Glutamatergic neuron (in vitro differentiated cells): Measurements from ENCODE around the gene CACNA1C. TPM values are rescaled to one million over a fixed set of nuclear protein-coding genes. Genes with fewer than 3 reads are reported as not detected.

ENCODE experiments used
- DNase-seq: peaks from one replicate; pipeline ENCODE4 v3.0.0; 2022
- H3K27ac Mint-ChIP-seq: one replicate; pipeline ENCODE4 v1.8.0; 2020; ENCODE audit warnings: mild to moderate bottlenecking, mixed read lengths, inconsistent platforms; ENCODE audit not compliant: unreplicated experiment
- H3K27me3 Mint-ChIP-seq: one replicate; pipeline ENCODE4 v1.8.0; 2020; ENCODE audit warnings: mild to moderate bottlenecking, moderate library complexity, mixed read lengths, inconsistent platforms; ENCODE audit not compliant: unreplicated experiment
- H3K36me3 Mint-ChIP-seq: one replicate; pipeline ENCODE4 v1.8.0; 2020; ENCODE audit warnings: mild to moderate bottlenecking, mixed read lengths, inconsistent platforms; ENCODE audit not compliant: unreplicated experiment
- H3K4me1 Mint-ChIP-seq: one replicate; pipeline ENCODE4 v1.8.0; 2020; ENCODE audit warnings: mild to moderate bottlenecking, low read depth, mixed read lengths, inconsistent platforms; ENCODE audit not compliant: unreplicated experiment
- H3K4me3 Mint-ChIP-seq: one replicate; pipeline ENCODE4 v1.8.0; 2020; ENCODE audit warnings: mild to moderate bottlenecking, mixed read lengths, inconsistent platforms; ENCODE audit not compliant: unreplicated experiment
- H3K9me3 Mint-ChIP-seq: one replicate; pipeline ENCODE4 v1.8.0; 2020; ENCODE audit warnings: mild to moderate bottlenecking, moderate library complexity, mixed read lengths, inconsistent platforms; ENCODE audit not compliant: unreplicated experiment
- CTCF ChIP-seq: fragments of 200-600 bp; sonication (generic); IDR thresholded peaks from one replicate; pipeline ENCODE4 v1.5.0; 2021; ENCODE audit not compliant: partially characterized antibody, unreplicated experiment
- total RNA-seq: library from RNA; stranded (reverse); fragmentation: NEBNext Ultra II Directional; extraction: Animal tissue kit (Norgen Biotek cat#: 25700); gene quantifications from one replicate; pipeline ENCODE4 v1.2.1, GENCODE V29; 2021; ENCODE audit not compliant: unreplicated experiment

Gene CACNA1C
- total RNA-seq, 1 donor from 2014 or later: 11.0 TPM

- no peak for DNase-seq
- TF ChIP-seq CTCF: no peak
- peaks cover 34% of the 10 kb centered on the region for H3K4me1 Mint-ChIP-seq
- no peak overlapping the region for H3K27ac Mint-ChIP-seq
- H3K27me3 Mint-ChIP-seq: peaks cover 8% of the 10 kb centered on the region
- peaks cover 9% of the 10 kb centered on the region for H3K9me3 Mint-ChIP-seq
- H3K36me3 Mint-ChIP-seq: peaks cover 15% of the 10 kb centered on the region
- H3K4me3 Mint-ChIP-seq: no peak overlapping the region
These were observed 231.6 kb downstream of the CACNA1C start for GRCh38 chr12:2284321-2284813.

GRCh38 chr12:2284857-2285256 is 232.1 kb downstream of the CACNA1C start:
- Mint-ChIP-seq H3K27ac (no peak overlapping the region), H3K36me3 (peaks cover 15% of the 10 kb centered on the region), H3K9me3 (peaks cover 14% of the 10 kb centered on the region), H3K4me1 (peaks cover 37% of the 10 kb centered on the region), H3K4me3 (no peak overlapping the region), H3K27me3 (peaks cover 10% of the 10 kb centered on the region)
- TF ChIP-seq CTCF: peak; percentile 68
- peak; percentile 89 for DNase-seq

GRCh38 chr12:2285462-2285861 is 232.7 kb downstream of the CACNA1C start:
- DNase-seq: no peak
- peaks cover 15% of the 10 kb centered on the region for H3K36me3 Mint-ChIP-seq
- H3K4me1 Mint-ChIP-seq: peaks cover 43% of the 10 kb centered on the region
- no peak overlapping the region for H3K4me3 Mint-ChIP-seq
- H3K27ac Mint-ChIP-seq: no peak overlapping the region
- H3K9me3 Mint-ChIP-seq: peaks cover 15% of the 10 kb centered on the region
- H3K27me3 Mint-ChIP-seq: peaks cover 10% of the 10 kb centered on the region
- no peak for TF ChIP-seq CTCF

- H3K27ac Mint-ChIP-seq: no peak overlapping the region
- H3K27me3 Mint-ChIP-seq: peaks cover 10% of the 10 kb centered on the region
These were observed 233.3 kb downstream of the CACNA1C start for GRCh38 chr12:2286047-2286446.

More at GRCh38 chr12:2286047-2286446, 233.3 kb downstream of the CACNA1C start:
- no peak overlapping the region for H3K4me3 Mint-ChIP-seq
- no peak for DNase-seq
- TF ChIP-seq CTCF: no peak
- H3K4me1 Mint-ChIP-seq: peaks cover 43% of the 10 kb centered on the region
- peaks cover 11% of the 10 kb centered on the region for H3K36me3 Mint-ChIP-seq
- peaks cover 15% of the 10 kb centered on the region for H3K9me3 Mint-ChIP-seq
